Astrocyte (in vitro differentiated cells and primary cell): ENCODE results near the gene RNF217.

Experiments used
- EZH2 ChIP-seq: IDR thresholded peaks from 2 replicates; pipeline ENCODE4 v1.6.1; 2012; ENCODE audit warnings: mild to moderate bottlenecking, low read length, inconsistent platforms; ENCODE audit not compliant: insufficient read depth
- TF ChIP-seq, protein P1 (sequence below): IDR thresholded peaks from 2 replicates; pipeline ENCODE4 v1.5.1; 2011; ENCODE audit warnings: low read depth, mild to moderate bottlenecking, inconsistent platforms, low read length, moderate library complexity; ENCODE audit not compliant: insufficient read depth

DNA sequence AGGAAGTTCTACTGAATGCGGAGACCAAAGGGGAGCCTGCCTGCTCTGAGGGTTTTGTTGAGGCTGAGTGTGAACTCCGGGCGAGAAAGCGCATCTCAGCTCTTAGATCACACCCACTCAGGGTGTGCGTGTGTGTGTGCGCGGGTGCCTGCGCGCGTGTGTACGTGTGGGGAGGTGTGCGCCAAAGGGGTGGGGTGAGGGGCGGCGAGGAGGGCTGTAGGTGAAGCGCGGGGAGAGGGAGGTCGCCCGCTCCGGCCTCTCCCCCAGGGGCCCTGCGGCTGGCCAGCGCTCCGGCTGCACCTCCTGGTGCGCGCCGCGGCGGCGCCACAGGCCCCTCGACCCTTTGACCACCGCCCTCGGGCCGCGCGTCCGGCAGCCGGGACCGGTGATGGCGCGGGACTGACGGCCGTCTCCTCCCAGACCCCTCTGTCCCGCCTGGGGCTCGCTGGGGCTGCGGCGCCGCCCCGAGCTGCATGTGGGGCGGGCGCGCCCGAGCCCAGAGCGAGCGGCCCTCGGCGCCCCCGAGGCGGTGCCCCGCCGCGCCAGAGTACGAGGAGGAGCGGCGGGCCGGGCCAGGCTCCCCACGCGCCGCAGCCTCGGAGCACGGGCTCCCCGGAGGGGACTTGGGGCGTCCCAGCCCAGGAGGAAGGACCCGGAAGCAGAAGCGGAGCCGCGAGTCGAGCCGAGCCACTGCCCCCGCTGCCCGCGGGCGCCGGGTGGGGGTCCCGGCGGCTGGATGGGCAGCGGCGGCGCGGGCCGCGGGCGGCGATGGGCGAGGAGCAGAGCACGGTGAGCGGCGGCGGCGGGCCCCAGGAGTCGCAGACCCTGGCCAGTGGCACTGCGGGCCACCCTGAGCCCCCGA, at the start of gene RNF217:
- TF ChIP-seq, protein P1, sequence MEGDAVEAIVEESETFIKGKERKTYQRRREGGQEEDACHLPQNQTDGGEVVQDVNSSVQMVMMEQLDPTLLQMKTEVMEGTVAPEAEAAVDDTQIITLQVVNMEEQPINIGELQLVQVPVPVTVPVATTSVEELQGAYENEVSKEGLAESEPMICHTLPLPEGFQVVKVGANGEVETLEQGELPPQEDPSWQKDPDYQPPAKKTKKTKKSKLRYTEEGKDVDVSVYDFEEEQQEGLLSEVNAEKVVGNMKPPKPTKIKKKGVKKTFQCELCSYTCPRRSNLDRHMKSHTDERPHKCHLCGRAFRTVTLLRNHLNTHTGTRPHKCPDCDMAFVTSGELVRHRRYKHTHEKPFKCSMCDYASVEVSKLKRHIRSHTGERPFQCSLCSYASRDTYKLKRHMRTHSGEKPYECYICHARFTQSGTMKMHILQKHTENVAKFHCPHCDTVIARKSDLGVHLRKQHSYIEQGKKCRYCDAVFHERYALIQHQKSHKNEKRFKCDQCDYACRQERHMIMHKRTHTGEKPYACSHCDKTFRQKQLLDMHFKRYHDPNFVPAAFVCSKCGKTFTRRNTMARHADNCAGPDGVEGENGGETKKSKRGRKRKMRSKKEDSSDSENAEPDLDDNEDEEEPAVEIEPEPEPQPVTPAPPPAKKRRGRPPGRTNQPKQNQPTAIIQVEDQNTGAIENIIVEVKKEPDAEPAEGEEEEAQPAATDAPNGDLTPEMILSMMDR, result no peak
- no peak for TF ChIP-seq EZH2
